Peyer's patch (tissue), 4 donors: ENCODE measurements around the gene CLASP1. TPM values are rescaled to one million over a fixed set of nuclear protein-coding genes. Genes with fewer than 3 reads are reported as not detected.
A peak's percentile ranks its signal among the peaks of the same experiment; 100 is the strongest.

Experiments
- DNase-seq, 3 donors: peaks; one replicate each; pipeline ENCODE4 v3.0.0-alpha.2; 2017 to 2019
- H3K27ac ChIP-seq, 4 donors: fragments of 200-600 bp; sonication (generic); one replicate each; pipeline ENCODE4 v1.5.1; 2016 to 2019
- H3K27me3 ChIP-seq, 2 donors: fragments of 200-600 bp; sonication (generic); one replicate each; pipeline ENCODE4 v1.5.1; 2019
- H3K36me3 ChIP-seq, 3 donors: fragments of 200-600 bp; sonication (generic); one replicate each; pipeline ENCODE4 v1.5.1; 2016 to 2019
- H3K4me1 ChIP-seq, 4 donors: fragments of 200-600 bp; sonication (generic); one replicate each; pipeline ENCODE4 v1.5.1; 2016 to 2019
- H3K4me3 ChIP-seq, 4 donors: fragments of 200-600 bp; sonication (generic); 1 replicate in 3 of 4; 2 replicates in 1 of 4; pipeline ENCODE4 v1.5.1; 2016 to 2019; ENCODE audit warnings: mild to moderate bottlenecking in 1 of 4
- H3K9me3 ChIP-seq, 4 donors: fragments of 200-600 bp; sonication (generic); one replicate each; pipeline ENCODE4 v1.5.1; 2016 to 2019; ENCODE audit warnings: mild to moderate bottlenecking in 1 of 4
- CTCF ChIP-seq, 6 experiments: fragments of 450-650 bp in 4 of 6; fragments of 200-600 bp in 2 of 6; sonication (generic) in 1 of 6; IDR thresholded peaks; one replicate each; pipeline ENCODE4 v1.5.1; 2017 to 2019; ENCODE audit warnings: antibody characterized with exemption in 6 of 6, mild to moderate bottlenecking in 3 of 6, moderate library complexity in 1 of 6
- POLR2A ChIP-seq, 2 donors: fragments of 450-650 bp; IDR thresholded peaks; one replicate each; pipeline ENCODE4 v1.5.1; 2017; ENCODE audit warnings: antibody characterized with exemption in 2 of 2, mild to moderate bottlenecking in 2 of 2, moderate library complexity in 2 of 2
- total RNA-seq, 4 donors: library from RNA; depleted of rRNA; stranded (reverse); fragments of >200 nt; gene quantifications; one replicate each; pipeline ENCODE4 v1.1.0, GENCODE V29; 2016

The CLASP1 gene
- total RNA-seq, 4 donors from 2014 or later, result 30.5 to 130 (median 73.7) TPM

- Histone ChIP-seq H3K27me3 (no peaks in the 10 kb centered on the region), H3K4me1 (peaks cover 0 to 6% (median 0%) of the 10 kb centered on the region in 4 donors), H3K4me3 (no peak overlapping the region), H3K27ac (no peak overlapping the region), H3K36me3 (peaks cover 0 to 57% (median 0%) of the 10 kb centered on the region in 3 donors), H3K9me3 (no peaks in the 10 kb centered on the region)
- no peak for DNase-seq
- TF ChIP-seq POLR2A (IDR thresholded peaks at IDR 0.05) (no peak), CTCF (IDR thresholded peaks at IDR 0.05) (no peak)
Observed at GRCh38 chr2:121355488-121355887, 293.8 kb downstream of the CLASP1 start.

- DNase-seq, result no peak
- Histone ChIP-seq H3K27ac (no peak overlapping the region), H3K27me3 (no peaks in the 10 kb centered on the region), H3K36me3 (peaks cover 0 to 83% (median 0%) of the 10 kb centered on the region in 3 donors), H3K9me3 (no peaks in the 10 kb centered on the region), H3K4me1 (peaks cover 0 to 6% (median 0%) of the 10 kb centered on the region in 4 donors), H3K4me3 (no peak overlapping the region)
- no peak for TF ChIP-seq CTCF (IDR thresholded peaks at IDR 0.05)
- no peak for TF ChIP-seq POLR2A (IDR thresholded peaks at IDR 0.05)
Observed at GRCh38 chr2:121351521-121352318, 297.5 kb downstream of the CLASP1 start.

GRCh38 chr2:121350890-121351289 lies 298.4 kb downstream of the CLASP1 start:
- Histone ChIP-seq H3K4me1 (peaks cover 0 to 5% (median 0%) of the 10 kb centered on the region in 4 donors), H3K4me3 (no peak overlapping the region), H3K27ac (no peak overlapping the region), H3K36me3 (peaks cover 0 to 89% (median 0%) of the 10 kb centered on the region in 3 donors), H3K9me3 (no peaks in the 10 kb centered on the region), H3K27me3 (no peaks in the 10 kb centered on the region)
- no peak for DNase-seq
- no peak for TF ChIP-seq CTCF (IDR thresholded peaks at IDR 0.05)
- no peak for TF ChIP-seq POLR2A (IDR thresholded peaks at IDR 0.05)

GRCh38 chr2:121350402-121350775 lies 298.9 kb downstream of the CLASP1 start:
- H3K27me3 ChIP-seq, result no peaks in the 10 kb centered on the region
- TF ChIP-seq POLR2A (IDR thresholded peaks at IDR 0.05) (no peak), CTCF (IDR thresholded peaks at IDR 0.05) (no peak)
- H3K9me3 ChIP-seq, result no peaks in the 10 kb centered on the region
- peaks cover 0 to 94% (median 0%) of the 10 kb centered on the region in 3 donors for H3K36me3 ChIP-seq
- peak overlapping the region in 1 of 4 donors; percentile 58 for H3K27ac ChIP-seq
- H3K4me3 ChIP-seq, result no peak overlapping the region
- no peak for DNase-seq
- H3K4me1 ChIP-seq, result peaks cover 0 to under 1% (median 0%) of the 10 kb centered on the region in 4 donors

- no peaks in the 10 kb centered on the region for H3K4me1 ChIP-seq
- no peak overlapping the region for H3K4me3 ChIP-seq
- peak overlapping the region in 1 of 4 donors; percentile 58 for H3K27ac ChIP-seq
- DNase-seq, result no peak
- H3K9me3 ChIP-seq, result no peaks in the 10 kb centered on the region
- TF ChIP-seq CTCF (IDR thresholded peaks at IDR 0.05) (no peak), POLR2A (IDR thresholded peaks at IDR 0.05) (no peak)
- H3K27me3 ChIP-seq, result no peaks in the 10 kb centered on the region
- peaks cover 0 to 94% (median 0%) of the 10 kb centered on the region in 3 donors for H3K36me3 ChIP-seq
Observed at GRCh38 chr2:121349721-121350401, 299.4 kb downstream of the CLASP1 start.
